ENCODE measurements around the gene PTPRN2. TPM values are rescaled to one million over a fixed set of nuclear protein-coding genes. Genes with fewer than 3 reads are reported as not detected.

PTPRN2 gene
- total and polyA plus RNA-seq, 2 donors (not counting 3 experiments of a cell fraction or from before 2014, with no cell fraction given) = 0.62 to 0.88 TPM

GRCh38 chr7:158185653-158186052 lies 402.0 kb downstream of the PTPRN2 start:
- H3K27me3 ChIP-seq (ENCODE audit: control insufficient read depth in 2 of 2, insufficient read depth in 2 of 2, low read length in 2 of 2) = no peaks in the 10 kb centered on the region
- no peaks in the 10 kb centered on the region for H3K36me3 ChIP-seq (ENCODE audit: control insufficient read depth in 2 of 2, extremely low read depth in 1 of 2, insufficient read depth in 2 of 2, low read length in 2 of 2)
- no peak overlapping the region for H2AFZ ChIP-seq (ENCODE audit: low read depth, low read length)
- H3K9me1 ChIP-seq (replicated peaks; ENCODE audit: control insufficient read depth, extremely low read depth, insufficient read depth, low read length) = no peaks in the 10 kb centered on the region
- FAIRE-seq = no peak
- intact Hi-C loops (cut with micrococcal nuclease) = no loop called here
- ChIA-PET CTCF (no interaction called here), POLR2A (no interaction called here)
- no peak overlapping the region for H3K9ac ChIP-seq (replicated peaks; ENCODE audit: extremely low read depth, insufficient read depth, low read length)
- TF ChIP-seq EZH2 (IDR thresholded peaks at IDR 0.05; ENCODE audit: borderline replicate concordance, low read depth, low read length, severe bottlenecking) (no peak), MAX (IDR thresholded peaks at IDR 0.05; ENCODE audit: insufficient read depth, insufficient read length) (no peak), POLR2A (IDR thresholded peaks at IDR 0.05; ENCODE audit: low read depth, low read length) (no peak), MYC (IDR thresholded peaks at IDR 0.05; ENCODE audit: low read depth, low read length) (no peak), FOS (IDR thresholded peaks at IDR 0.05; ENCODE audit: borderline replicate concordance, insufficient read depth, low read length) (no peak), GATA2 (IDR thresholded peaks at IDR 0.05; ENCODE audit: insufficient read depth, insufficient read length, low read depth, low read length) (no peak), POLR2AphosphoS5 (IDR thresholded peaks at IDR 0.05; ENCODE audit: insufficient read depth, low read depth, low read length) (no peak), JUN (IDR thresholded peaks at IDR 0.05; ENCODE audit: borderline replicate concordance, insufficient read depth, insufficient read length, low read depth) (no peak)
- TF ChIP-seq, protein P1, sequence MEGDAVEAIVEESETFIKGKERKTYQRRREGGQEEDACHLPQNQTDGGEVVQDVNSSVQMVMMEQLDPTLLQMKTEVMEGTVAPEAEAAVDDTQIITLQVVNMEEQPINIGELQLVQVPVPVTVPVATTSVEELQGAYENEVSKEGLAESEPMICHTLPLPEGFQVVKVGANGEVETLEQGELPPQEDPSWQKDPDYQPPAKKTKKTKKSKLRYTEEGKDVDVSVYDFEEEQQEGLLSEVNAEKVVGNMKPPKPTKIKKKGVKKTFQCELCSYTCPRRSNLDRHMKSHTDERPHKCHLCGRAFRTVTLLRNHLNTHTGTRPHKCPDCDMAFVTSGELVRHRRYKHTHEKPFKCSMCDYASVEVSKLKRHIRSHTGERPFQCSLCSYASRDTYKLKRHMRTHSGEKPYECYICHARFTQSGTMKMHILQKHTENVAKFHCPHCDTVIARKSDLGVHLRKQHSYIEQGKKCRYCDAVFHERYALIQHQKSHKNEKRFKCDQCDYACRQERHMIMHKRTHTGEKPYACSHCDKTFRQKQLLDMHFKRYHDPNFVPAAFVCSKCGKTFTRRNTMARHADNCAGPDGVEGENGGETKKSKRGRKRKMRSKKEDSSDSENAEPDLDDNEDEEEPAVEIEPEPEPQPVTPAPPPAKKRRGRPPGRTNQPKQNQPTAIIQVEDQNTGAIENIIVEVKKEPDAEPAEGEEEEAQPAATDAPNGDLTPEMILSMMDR (IDR thresholded peaks at IDR 0.05; ENCODE audit: extremely low read depth in 1 of 2, insufficient read depth in 1 of 2, low read depth in 1 of 2, low read length in 2 of 2) = no peak
- H3K4me2 ChIP-seq (ENCODE audit: insufficient read depth, low read length) = no peak overlapping the region
- H3K4me1 ChIP-seq (ENCODE audit: control insufficient read depth, extremely low read depth, insufficient read depth, low read length) = no peaks in the 10 kb centered on the region
- BruUV-seq (replicated peaks) = no TSS peak
- no peaks in the 10 kb centered on the region for H3K79me2 ChIP-seq (ENCODE audit: control insufficient read depth, insufficient read depth, low read length)
- no peak for DNase-seq (ENCODE audit: low read depth, low spot score)
- no peak overlapping the region for H3K4me3 ChIP-seq (replicated peaks in 1 of 3; ENCODE audit: insufficient read depth in 1 of 3, low read depth in 1 of 3, low read length in 3 of 3)
- dilution Hi-C loops (cut with MboI; ENCODE audit: extremely low pct_ligation_motif_present, low sequenced_read_pairs) = no loop called here
- no peaks in the 10 kb centered on the region for H4K20me1 ChIP-seq (replicated peaks; ENCODE audit: control insufficient read depth, extremely low read depth, insufficient read depth, low read length)
- peaks cover 2% of the 10 kb centered on the region for H3K9me3 ChIP-seq (replicated peaks; ENCODE audit: control insufficient read depth, insufficient read depth, low read length)
- no peak overlapping the region for H3K27ac ChIP-seq (ENCODE audit: insufficient read depth, low read depth, low read length)

Measured in endothelial cell of umbilical vein (primary cell).